ENCODE results near the gene BMAL1. TPM values are rescaled to one million over a fixed set of nuclear protein-coding genes. Genes with fewer than 3 reads are reported as not detected.
"Not testable (repeated sequence)": the region's sequence is repeated elsewhere in the genome, so short reads cannot be mapped to it uniquely, and the experiment has no call there.

Gene BMAL1
- total and polyA plus RNA-seq, 2 of the 8 experiments (the other 6 are each of a cell fraction or from before 2014, with no cell fraction given), result 6.8 to 6.9 TPM

- POLR2A ChIA-PET (ENCODE audit: partially characterized antibody); FAIRE-seq: not testable (repeated sequence)
Measured at GRCh38 chr11:13436836-13437235, 159.2 kb downstream of the BMAL1 start.

More at GRCh38 chr11:13436836-13437235, 159.2 kb downstream of the BMAL1 start:
- not testable (repeated sequence) for H3K79me2 ChIP-seq (ENCODE audit: control insufficient read depth in 1 of 2, insufficient read depth in 2 of 2, low read length in 2 of 2); H2BK5ac ChIP-seq (ENCODE audit: low read depth, low read length); H3K9me3 ChIP-seq (ENCODE audit: insufficient read depth in 2 of 2, low read depth in 1 of 2, low read length in 1 of 2); H3K18ac ChIP-seq (ENCODE audit: extremely low read depth, low read length); H2BK120ac ChIP-seq (replicated peaks; ENCODE audit: low read depth, low read length); H2BK20ac ChIP-seq (ENCODE audit: low read length); H3K79me1 ChIP-seq (ENCODE audit: low read depth, low read length); H2AFZ ChIP-seq (ENCODE audit: low read length); H3K9ac ChIP-seq (replicated peaks in 1 of 4; ENCODE audit: extremely low read depth in 1 of 4, low read depth in 3 of 4, low read length in 3 of 4); H3K4ac ChIP-seq (replicated peaks; ENCODE audit: insufficient read length, low read depth, low read length); H4K5ac ChIP-seq (ENCODE audit: insufficient read length, low read depth, low read length); DNase-seq (ENCODE audit: low read depth in 1 of 2, low spot score in 2 of 2); H2BK12ac ChIP-seq (ENCODE audit: low read depth, low read length); H3K14ac ChIP-seq (ENCODE audit: insufficient read length); H3K36me3 ChIP-seq (ENCODE audit: control insufficient read depth in 2 of 4, insufficient read depth in 4 of 4, low read length in 3 of 4); H3K23ac ChIP-seq (ENCODE audit: insufficient read length); H2BK15ac ChIP-seq (ENCODE audit: low read length); H3K27ac ChIP-seq (ENCODE audit: low read depth, low read length); H3K4me3 ChIP-seq (ENCODE audit: extremely low read depth in 1 of 4, insufficient read depth in 2 of 4, low read depth in 3 of 4, low read length in 4 of 4); H4K8ac ChIP-seq (ENCODE audit: extremely low read depth, insufficient read depth, low read length); H3K56ac ChIP-seq (replicated peaks; ENCODE audit: insufficient read length, low read depth, low read length); H3K27me3 ChIP-seq (replicated peaks in 1 of 4; ENCODE audit: control insufficient read depth in 3 of 4, extremely low read depth in 1 of 4, insufficient read depth in 3 of 4, low read length in 3 of 4); H4K20me1 ChIP-seq (replicated peaks in 1 of 2; ENCODE audit: control insufficient read depth in 1 of 2, insufficient read depth in 2 of 2, low read length in 2 of 2); H4K91ac ChIP-seq (replicated peaks; ENCODE audit: insufficient read length, low read length); H2AK5ac ChIP-seq (ENCODE audit: low read depth, low read length); H3K4me2 ChIP-seq (ENCODE audit: insufficient read depth in 1 of 2, low read depth in 2 of 2, low read length in 2 of 2); H3K23me2 ChIP-seq (ENCODE audit: low read depth, low read length)
- CTCF ChIA-PET (ENCODE audit: partially characterized antibody), result interaction anchor here (0.7 to 1.4 kb wide), 3 partner anchors 29 to 1302 kb away, joined by 3 read pairs; no protein-coding TSS in a partner anchor
- peaks cover 0 to 10% (median 2%) of the 10 kb centered on the region in 4 experiments; a peak in 3 of 7 replicates for H3K4me1 ChIP-seq (replicated peaks in 1 of 4; ENCODE audit: control insufficient read depth in 3 of 4, insufficient read depth in 4 of 4, low read length in 3 of 4)
- WGBS, 2 experiments (ENCODE audit: extremely low coverage in 1 of 2, insufficient coverage in 1 of 2, insufficient read length in 1 of 2, insufficient replicate concordance in 2 of 2, low coverage in 1 of 2, low lambda C conversion rate in 2 of 2, missing lambda C conversion rate in 1 of 2), result 85% methylated on average over 7 of the region's 7 CpGs; no CpG with 5 or more reads in 1 of the 2 experiments

Other genes starting within 250 kb of the BMAL1 start
- gene BTBD10, start 185.4 kb downstream of the BMAL1 start, total RNA-seq (2021; fragmentation: NEBNext Ultra II Directional; extraction: Animal tissue kit (Norgen Biotek cat#: 25700)), result 22.2 TPM in 2 replicates
- 7.8 and 13.8 TPM in 2 replicates for gene BTBD10, start 185.4 kb downstream of the BMAL1 start, polyA plus RNA-seq (2011; rRNA removed)
- gene PTH, start 218.2 kb downstream of the BMAL1 start, total RNA-seq (2021; fragmentation: NEBNext Ultra II Directional; extraction: Animal tissue kit (Norgen Biotek cat#: 25700)), result not detected in 2 replicates
- gene PTH, start 218.2 kb downstream of the BMAL1 start, polyA plus RNA-seq (2011; rRNA removed), result not detected in 2 replicates

Data from H1 (cell line).